Activated naive CD8-positive, alpha-beta T cell (primary cell): ENCODE results near the gene ANKLE2.
"Not testable (repeated sequence)": the region's sequence is repeated elsewhere in the genome, so short reads cannot be mapped to it uniquely, and the experiment has no call there.

ENCODE experiments used
- H3K27ac Mint-ChIP-seq: one replicate; pipeline ENCODE4 v1.8.0; 2021; ENCODE audit warnings: mixed read lengths
- H3K27me3 Mint-ChIP-seq: one replicate; pipeline ENCODE4 v1.8.0; 2021; ENCODE audit warnings: mixed read lengths
- H3K36me3 Mint-ChIP-seq: one replicate; pipeline ENCODE4 v1.8.0; 2021; ENCODE audit warnings: mixed read lengths
- H3K4me1 Mint-ChIP-seq: one replicate; pipeline ENCODE4 v1.8.0; 2021; ENCODE audit warnings: low read depth, mixed read lengths
- H3K4me3 Mint-ChIP-seq: one replicate; pipeline ENCODE4 v1.8.0; 2021; ENCODE audit warnings: mild to moderate bottlenecking, mixed read lengths
- H3K9me3 Mint-ChIP-seq: one replicate; pipeline ENCODE4 v1.8.0; 2021; ENCODE audit warnings: low read depth, mixed read lengths

ANKLE2 gene

DNA sequence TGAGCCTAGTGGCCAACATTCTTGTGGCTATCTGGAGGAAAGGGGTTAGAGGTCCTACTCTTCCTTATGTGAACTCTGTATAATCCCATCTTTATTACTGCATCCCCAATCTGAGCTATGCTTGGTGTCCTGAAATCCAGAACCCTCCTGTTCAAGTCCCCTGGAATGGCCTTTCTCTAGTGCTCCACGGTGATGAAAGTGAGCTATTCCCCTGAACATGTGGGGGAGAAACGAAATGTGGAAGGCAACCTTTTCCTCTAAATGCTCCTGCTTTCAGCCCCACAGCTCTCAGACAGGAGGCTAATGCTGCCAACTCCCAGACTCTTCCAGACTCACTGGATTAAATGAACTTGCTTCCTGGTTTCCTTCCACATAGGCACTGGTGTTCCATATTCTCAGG, 53.5 kb downstream of the ANKLE2 start:
- H3K9me3 Mint-ChIP-seq, result peaks cover 4% of the 10 kb centered on the region
- no peak overlapping the region for H3K27ac Mint-ChIP-seq
- H3K36me3 Mint-ChIP-seq, result peaks cover 12% of the 10 kb centered on the region
- no peak overlapping the region for H3K4me3 Mint-ChIP-seq
- H3K4me1 Mint-ChIP-seq, result peaks cover 19% of the 10 kb centered on the region
- no peaks in the 10 kb centered on the region for H3K27me3 Mint-ChIP-seq

DNA sequence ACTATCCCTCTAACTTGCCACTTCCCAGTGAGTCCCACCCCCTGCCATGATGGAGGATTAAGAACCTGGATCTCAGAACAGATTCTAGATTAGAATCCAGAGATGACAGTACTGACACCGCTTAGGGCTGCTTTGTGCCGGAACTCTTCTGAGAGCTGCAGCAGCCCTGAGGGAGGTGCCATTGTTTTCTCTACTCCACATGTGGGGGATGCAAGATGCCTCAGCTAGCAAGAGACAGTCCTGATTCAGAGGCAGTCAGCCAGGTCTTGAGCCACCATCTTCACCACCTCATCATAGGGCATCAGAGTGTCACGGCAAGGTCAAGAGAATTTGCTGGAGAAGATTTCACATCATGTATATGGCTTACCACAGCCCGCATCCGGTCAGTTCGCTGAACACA, 54.4 kb downstream of the ANKLE2 start:
- Mint-ChIP-seq H3K36me3 (peaks cover 12% of the 10 kb centered on the region), H3K9me3 (peaks cover 4% of the 10 kb centered on the region), H3K4me3 (no peak overlapping the region), H3K4me1 (peaks cover 12% of the 10 kb centered on the region), H3K27me3 (no peaks in the 10 kb centered on the region), H3K27ac (peak overlapping the region; percentile 8)

DNA sequence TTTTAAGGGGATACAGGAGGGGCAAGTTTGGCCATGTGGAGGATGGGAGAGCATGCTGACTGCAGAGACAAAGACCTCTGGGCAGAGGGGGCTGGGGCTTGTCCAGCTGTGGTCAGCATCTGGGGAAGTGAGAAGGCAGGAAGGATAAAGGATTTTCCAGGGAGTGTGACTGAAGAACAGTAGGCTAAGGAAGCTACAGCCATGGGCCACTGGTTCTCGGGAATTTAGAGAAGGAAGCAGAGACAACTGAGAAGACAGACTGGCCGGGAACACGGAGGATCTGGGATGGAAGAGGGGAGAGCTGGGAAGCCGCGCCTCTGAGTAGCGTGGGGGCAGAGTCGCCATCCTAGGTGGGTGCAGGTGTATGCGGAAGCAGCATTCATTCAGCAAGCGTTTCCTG, 58.0 kb downstream of the ANKLE2 start:
- Mint-ChIP-seq H3K4me1 (no peaks in the 10 kb centered on the region), H3K27ac (no peak overlapping the region), H3K36me3 (peaks cover 15% of the 10 kb centered on the region), H3K4me3 (no peak overlapping the region), H3K9me3 (peaks cover 4% of the 10 kb centered on the region), H3K27me3 (no peaks in the 10 kb centered on the region)

- no peak overlapping the region for H3K4me3 Mint-ChIP-seq
- no peaks in the 10 kb centered on the region for H3K4me1 Mint-ChIP-seq
- H3K27me3 Mint-ChIP-seq, result no peaks in the 10 kb centered on the region
- peaks cover 15% of the 10 kb centered on the region for H3K36me3 Mint-ChIP-seq
- no peak overlapping the region for H3K27ac Mint-ChIP-seq
- no peaks in the 10 kb centered on the region for H3K9me3 Mint-ChIP-seq
Observed at GRCh38 chr12:132702640-132703039, 59.0 kb downstream of the ANKLE2 start.

DNA sequence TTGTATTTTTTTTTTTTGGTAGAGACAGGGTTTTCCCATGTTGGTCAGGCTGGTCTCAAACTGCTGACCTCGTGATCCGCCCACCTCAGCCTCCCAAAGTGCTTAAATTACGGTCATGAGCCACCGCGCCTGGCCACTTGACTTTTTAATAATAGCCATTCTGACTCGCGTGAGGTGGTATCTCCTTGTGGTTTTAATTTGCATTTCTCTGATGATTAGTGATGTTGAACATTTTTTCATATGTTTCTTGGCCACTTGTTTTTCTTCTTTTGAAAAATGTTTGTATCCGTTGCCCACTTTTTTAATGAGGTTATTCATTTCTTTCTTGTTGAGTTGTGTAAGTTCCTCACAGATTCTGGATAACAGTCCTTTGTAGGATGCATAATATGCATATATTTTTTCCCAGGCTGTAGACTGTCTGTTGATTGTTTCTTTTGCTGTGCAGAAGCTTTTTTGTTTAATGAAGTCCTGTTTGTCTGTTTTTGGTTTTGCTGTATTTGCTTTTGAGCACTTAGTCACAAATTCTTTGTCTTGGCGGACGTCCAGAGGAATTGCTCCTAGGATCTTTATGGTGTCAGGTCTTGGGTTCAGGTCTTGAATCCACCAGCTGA, 61.3 kb downstream of the ANKLE2 start:
- no peak overlapping the region for H3K27ac Mint-ChIP-seq
- H3K4me1 Mint-ChIP-seq, result no peaks in the 10 kb centered on the region
- no peaks in the 10 kb centered on the region for H3K27me3 Mint-ChIP-seq
- H3K4me3 Mint-ChIP-seq, result no peak overlapping the region
- H3K9me3 Mint-ChIP-seq, result no peaks in the 10 kb centered on the region
- peaks cover 18% of the 10 kb centered on the region for H3K36me3 Mint-ChIP-seq

DNA sequence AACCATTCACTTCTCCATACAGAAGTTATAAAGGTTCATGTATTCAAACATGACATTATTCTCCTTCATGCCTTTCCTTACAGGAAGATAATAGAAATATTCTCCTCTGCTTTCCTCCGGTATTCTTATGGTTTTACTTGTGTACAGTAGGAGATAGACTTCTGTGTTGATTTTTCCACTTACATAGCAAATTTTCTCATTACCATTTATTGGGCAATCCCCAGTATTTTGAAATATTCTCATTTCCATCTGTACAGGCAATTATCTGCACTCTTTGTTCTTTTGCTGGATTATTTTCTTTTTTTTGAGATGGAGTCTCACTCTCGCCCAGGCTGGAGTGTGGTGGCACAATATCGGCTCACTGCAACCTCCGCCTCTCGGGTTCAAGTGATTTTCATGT, 63.3 kb downstream of the ANKLE2 start:
- Mint-ChIP-seq H3K27me3 (no peaks in the 10 kb centered on the region), H3K36me3 (peaks cover 11% of the 10 kb centered on the region), H3K27ac (no peak overlapping the region), H3K4me1 (no peaks in the 10 kb centered on the region), H3K4me3 (no peak overlapping the region), H3K9me3 (no peaks in the 10 kb centered on the region)

- Mint-ChIP-seq H3K4me3 (no peak overlapping the region), H3K27me3 (no peaks in the 10 kb centered on the region), H3K9me3 (no peaks in the 10 kb centered on the region), H3K36me3 (peaks cover 9% of the 10 kb centered on the region), H3K27ac (no peak overlapping the region), H3K4me1 (no peaks in the 10 kb centered on the region)
Observed at GRCh38 chr12:132695431-132695830, 66.2 kb downstream of the ANKLE2 start.

DNA sequence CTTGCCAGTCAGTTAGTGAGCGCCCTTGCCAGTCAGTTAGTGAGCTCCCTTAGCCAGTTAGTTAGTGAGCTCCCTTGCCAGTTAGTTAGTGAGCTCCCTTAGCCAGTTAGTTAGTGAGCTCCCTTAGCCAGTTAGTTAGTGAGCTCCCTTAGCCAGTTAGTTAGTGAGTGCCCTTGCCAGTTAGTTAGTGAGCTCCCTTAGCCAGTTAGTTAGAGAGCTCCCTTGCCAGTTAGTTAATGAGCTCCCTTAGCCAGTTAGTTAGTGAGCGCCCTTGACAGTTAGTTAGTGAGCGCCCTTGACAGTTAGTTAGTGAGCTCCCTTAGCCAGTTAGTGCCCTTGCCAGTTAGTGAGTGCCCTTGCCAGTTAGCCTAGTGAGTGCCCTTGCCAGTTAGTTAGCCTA, 66.7 kb downstream of the ANKLE2 start:
- not testable (repeated sequence) for H3K9me3 Mint-ChIP-seq, H3K4me3 Mint-ChIP-seq

GRCh38 chr12:132692030-132692429, 69.6 kb downstream of the ANKLE2 start:
- not testable (repeated sequence) for H3K27me3 Mint-ChIP-seq, H3K27ac Mint-ChIP-seq, H3K9me3 Mint-ChIP-seq, H3K4me3 Mint-ChIP-seq, H3K36me3 Mint-ChIP-seq, H3K4me1 Mint-ChIP-seq

More for the DNA sequence above, 66.7 kb downstream of the ANKLE2 start:
- not testable (repeated sequence) for H3K4me1 Mint-ChIP-seq, H3K27ac Mint-ChIP-seq, H3K27me3 Mint-ChIP-seq, H3K36me3 Mint-ChIP-seq

DNA sequence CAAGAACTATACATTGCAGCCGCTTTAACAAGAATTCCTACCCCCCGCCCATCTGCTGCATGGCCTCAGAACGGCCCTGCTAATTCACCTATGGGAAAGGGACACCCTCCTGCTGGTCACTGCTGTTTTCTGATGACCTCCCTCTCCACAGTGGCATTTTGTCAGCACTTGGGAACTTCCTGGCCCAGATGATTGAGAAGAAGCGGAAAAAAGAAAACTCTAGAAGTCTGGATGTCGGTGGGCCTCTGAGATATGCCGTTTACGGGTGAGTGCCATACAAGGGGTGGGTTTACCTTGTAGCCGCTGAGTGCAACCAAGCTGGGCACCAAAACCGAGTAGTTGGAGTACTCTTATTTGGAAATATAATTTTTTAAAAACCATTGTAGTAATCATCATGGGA, 71.5 kb downstream of the ANKLE2 start:
- Mint-ChIP-seq H3K27ac (no peak overlapping the region), H3K36me3 (peaks cover 4% of the 10 kb centered on the region), H3K27me3 (no peaks in the 10 kb centered on the region), H3K9me3 (no peaks in the 10 kb centered on the region), H3K4me1 (peaks cover 17% of the 10 kb centered on the region), H3K4me3 (peak overlapping the region; percentile 55)

DNA sequence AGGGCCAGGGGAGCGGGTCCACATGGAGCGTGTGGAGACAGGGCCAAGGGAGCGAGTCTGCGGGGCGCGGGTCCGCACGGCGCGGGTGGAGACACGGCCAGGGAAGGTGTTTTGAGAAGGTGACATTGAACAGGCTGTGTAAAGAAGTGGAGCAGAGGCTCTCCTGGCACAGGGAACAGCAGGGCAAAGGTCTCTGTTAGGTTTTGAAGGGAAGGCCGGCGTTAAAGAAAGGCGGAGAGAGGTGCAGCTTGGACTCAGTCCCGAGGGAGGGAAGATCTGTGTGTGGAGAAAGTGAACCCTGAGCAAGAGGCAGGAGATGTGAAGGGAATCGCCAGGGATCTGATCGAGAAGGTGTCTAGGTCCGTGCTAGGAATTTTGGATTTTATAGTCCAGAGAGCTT, 72.4 kb downstream of the ANKLE2 start:
- H3K9me3 Mint-ChIP-seq, result no peaks in the 10 kb centered on the region
- no peaks in the 10 kb centered on the region for H3K27me3 Mint-ChIP-seq
- H3K4me1 Mint-ChIP-seq, result peaks cover 20% of the 10 kb centered on the region
- H3K36me3 Mint-ChIP-seq, result peaks cover 4% of the 10 kb centered on the region
- H3K27ac Mint-ChIP-seq, result no peak overlapping the region
- H3K4me3 Mint-ChIP-seq, result peak overlapping the region; percentile 55

DNA sequence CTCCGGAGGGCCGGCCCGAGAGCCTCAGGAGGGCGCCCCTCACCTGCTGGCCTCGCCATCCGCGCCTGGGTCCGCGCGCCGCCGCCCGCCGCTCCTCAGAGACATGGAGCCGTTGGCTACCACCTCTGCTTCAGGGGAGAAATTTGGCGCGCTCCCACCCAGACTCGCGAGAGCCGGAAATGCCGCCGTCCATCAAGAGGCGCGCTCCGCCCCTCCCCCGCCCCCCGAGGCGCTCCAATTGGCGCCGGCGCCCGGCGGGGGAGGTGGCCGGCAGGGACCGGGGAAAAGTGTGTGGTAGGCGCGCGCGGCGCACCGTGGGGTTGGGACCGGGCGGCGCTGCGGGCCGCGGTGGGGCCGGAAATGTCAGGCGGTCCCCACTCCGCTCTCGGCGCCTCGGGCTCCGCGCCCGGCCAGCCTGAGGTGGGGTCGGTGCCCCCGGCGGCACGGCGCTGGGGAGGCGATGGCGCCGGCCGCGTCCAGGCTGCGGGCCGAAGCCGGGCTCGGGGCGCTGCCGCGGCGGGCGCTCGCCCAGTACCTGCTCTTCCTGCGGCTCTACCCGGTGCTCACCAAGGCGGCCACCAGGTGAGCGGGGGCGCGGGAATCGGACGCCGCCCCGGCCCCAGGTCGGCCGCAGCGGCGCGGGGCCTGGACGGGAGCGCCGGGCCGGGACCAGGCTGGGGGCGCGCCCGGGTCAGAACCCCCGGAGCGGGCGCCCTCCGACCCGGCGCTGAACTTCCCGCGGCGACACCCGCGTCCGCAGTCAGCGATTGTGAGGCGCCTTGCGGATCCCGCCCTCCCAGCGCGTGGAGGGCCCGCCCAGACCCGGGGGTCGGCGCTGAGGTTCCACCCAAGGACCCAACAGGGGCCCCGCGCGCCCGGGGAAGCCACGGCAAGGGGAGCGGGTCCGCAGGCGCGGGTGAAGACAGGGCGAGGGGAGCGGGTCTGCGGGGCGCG, 74.1 kb downstream of the ANKLE2 start, which contains the start of the genes POLE and PXMP2:
POLE (minus strand) TSS at position 132 of the 954 bp plus-strand sequence; CDS start at position 105, 27 bp downstream.
PXMP2 (plus strand) TSS at position 377 of the 954 bp plus-strand sequence; CDS start at position 461, 84 bp downstream.
- H3K27ac Mint-ChIP-seq, result peak within 1 kb of the TSS; percentile 41

GRCh38 chr12:132686825-132687210, 74.8 kb downstream of the ANKLE2 start:
- Mint-ChIP-seq H3K9me3 (no peaks in the 10 kb centered on the region), H3K27ac (no peak overlapping the region), H3K4me1 (peaks cover 23% of the 10 kb centered on the region), H3K27me3 (no peaks in the 10 kb centered on the region), H3K4me3 (peak overlapping the region; percentile 82), H3K36me3 (peaks cover 4% of the 10 kb centered on the region)

More for the DNA sequence above, 74.1 kb downstream of the ANKLE2 start, which contains the start of the genes POLE and PXMP2:
- H3K4me1 Mint-ChIP-seq, result peaks cover 23% of the 10 kb centered on the region
- no peaks in the 10 kb centered on the region for H3K27me3 Mint-ChIP-seq
- H3K4me3 Mint-ChIP-seq, result peak within 1 kb of the TSS; percentile 82
- peaks cover 4% of the 10 kb centered on the region for H3K36me3 Mint-ChIP-seq
- H3K9me3 Mint-ChIP-seq, result no peaks in the 10 kb centered on the region

DNA sequence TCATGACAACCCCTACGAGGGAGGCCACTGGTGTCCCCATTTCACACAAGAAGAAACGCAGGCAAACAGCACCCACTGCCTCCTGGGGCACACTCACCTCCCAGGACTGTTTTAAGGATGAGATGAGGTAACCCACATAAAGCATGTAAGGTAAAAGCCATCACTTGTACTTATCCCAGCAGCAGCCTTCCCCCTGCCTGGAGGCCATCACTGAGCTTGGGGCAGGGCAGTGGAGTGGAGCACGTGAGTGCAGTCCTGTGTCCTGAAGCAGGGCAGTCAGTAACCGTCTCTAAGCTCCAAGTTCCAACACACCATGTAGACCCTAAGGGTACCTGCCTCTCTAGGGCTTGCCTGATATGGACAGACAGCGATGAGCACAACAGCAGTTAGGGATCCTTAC, 76.2 kb downstream of the ANKLE2 start:
- no peaks in the 10 kb centered on the region for H3K27me3 Mint-ChIP-seq
- H3K36me3 Mint-ChIP-seq, result peaks cover 4% of the 10 kb centered on the region
- H3K4me3 Mint-ChIP-seq, result peak overlapping the region; percentile 79
- no peaks in the 10 kb centered on the region for H3K9me3 Mint-ChIP-seq
- H3K4me1 Mint-ChIP-seq, result peaks cover 23% of the 10 kb centered on the region
- H3K27ac Mint-ChIP-seq, result peak overlapping the region; percentile 28

- Mint-ChIP-seq H3K4me1 (no peaks in the 10 kb centered on the region), H3K36me3 (peaks cover 8% of the 10 kb centered on the region), H3K27me3 (no peaks in the 10 kb centered on the region), H3K4me3 (no peak overlapping the region), H3K9me3 (no peaks in the 10 kb centered on the region), H3K27ac (no peak overlapping the region)
Observed at GRCh38 chr12:132677492-132677891, 84.1 kb downstream of the ANKLE2 start.
